Stimulated activated CD4-positive, alpha-beta T cell treated with anti-CD3 and anti-CD28 coated beads, Interleukin-2, amount 100 ng/mL, for 24 hours (primary cell): ENCODE measurements around the gene ADIPOR2.

Experiments
- DNase-seq, 2 donors: peaks; one replicate each; pipeline ENCODE4 v3.0.0-alpha.2; 2020

The ADIPOR2 gene

GRCh38 chr12:1690578-1691122 is at the start of gene ADIPOR2:
Gene ADIPOR2, plus strand, starts transcription at chr12:1691070. Its CDS starts 63,274 bp downstream, at chr12:1754344.
- DNase-seq = peak; percentile 94 to 95

- DNase-seq = no peak
Measured at GRCh38 chr12:1642513-1642912, 48.4 kb upstream of the ADIPOR2 start.

GRCh38 chr12:1643043-1643442 is 47.8 kb upstream of the ADIPOR2 start:
- DNase-seq = no peak

GRCh38 chr12:1643905-1644533 is 46.9 kb upstream of the ADIPOR2 start:
- DNase-seq = no peak

- DNase-seq = no peak
Measured at GRCh38 chr12:1644534-1645438, 46.1 kb upstream of the ADIPOR2 start.

GRCh38 chr12:1645819-1646218 is 45.1 kb upstream of the ADIPOR2 start:
- DNase-seq = no peak

- DNase-seq = no peak
Measured at GRCh38 chr12:1646569-1647284, 44.1 kb upstream of the ADIPOR2 start.

GRCh38 chr12:1647285-1647669 is 43.6 kb upstream of the ADIPOR2 start:
- DNase-seq = no peak

GRCh38 chr12:1650260-1650977 is 40.5 kb upstream of the ADIPOR2 start:
- no peak for DNase-seq

- no peak for DNase-seq
Measured at GRCh38 chr12:1650978-1651361, 39.9 kb upstream of the ADIPOR2 start.

- no peak for DNase-seq
Measured at GRCh38 chr12:1651946-1652345, 38.9 kb upstream of the ADIPOR2 start.

- no peak for DNase-seq
Measured at GRCh38 chr12:1655225-1655788, 35.6 kb upstream of the ADIPOR2 start.

GRCh38 chr12:1656902-1657301 is 34.0 kb upstream of the ADIPOR2 start:
- no peak for DNase-seq

- DNase-seq = no peak
Measured at GRCh38 chr12:1657688-1658087, 33.2 kb upstream of the ADIPOR2 start.

- DNase-seq = peak; percentile 39 to 46
Measured at GRCh38 chr12:1660304-1661187, 30.3 kb upstream of the ADIPOR2 start.

- DNase-seq = peak; percentile 78 to 83
Measured at GRCh38 chr12:1661553-1662335, 29.1 kb upstream of the ADIPOR2 start.

GRCh38 chr12:1662761-1663439 is 28.0 kb upstream of the ADIPOR2 start:
- peak in 1 of 2 donors; percentile 39 for DNase-seq

GRCh38 chr12:1663440-1664132 is 27.3 kb upstream of the ADIPOR2 start:
- DNase-seq = no peak

GRCh38 chr12:1665366-1665765 is 25.5 kb upstream of the ADIPOR2 start:
- DNase-seq = no peak
